T47D (cell line): ENCODE measurements around the gene C3orf18.

Source experiments
- DNase-seq, 2 experiments: peaks; one replicate each; pipeline versions ENCODE4 v3.0.0 to v3.0.0-alpha.2; 2011 to 2012; ENCODE audit warnings: low read depth in 1 of 2, low spot score in 1 of 2
- JUND ChIP-seq: IDR thresholded peaks from 2 replicates; pipeline ENCODE4 v1.6.1; 2012; ENCODE audit warnings: low read depth
- in situ Hi-C: cut with HindIII; loops from 2 replicates; pipeline ENCODE4 v1.10.0; 2016; ENCODE audit warnings: low sequenced_read_pairs, low pct_unique_long_range_greater_than_20kb

Gene C3orf18

DNA sequence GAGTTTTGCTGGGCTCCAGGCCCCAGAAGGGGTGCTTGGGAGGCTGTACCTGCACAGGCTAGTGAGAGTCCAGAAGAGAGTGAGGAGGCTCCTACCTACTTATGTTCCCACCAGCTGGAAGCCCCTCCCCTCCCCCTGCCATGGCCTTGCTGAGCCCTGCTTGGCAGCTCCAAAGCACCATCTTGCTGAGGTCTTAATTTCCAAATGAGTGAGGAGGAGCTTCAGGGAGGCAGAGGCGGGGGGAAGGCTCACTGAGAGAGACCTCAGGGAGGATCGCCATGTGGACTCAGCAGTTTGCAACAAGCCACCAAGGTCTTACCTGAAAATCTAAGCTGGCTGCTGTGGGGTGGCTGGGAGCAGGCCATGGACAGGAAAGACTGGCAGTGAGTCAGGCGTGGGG is 55.4 kb downstream of the C3orf18 start:
- DNase-seq, result no peak
- in situ Hi-C loops, result no loop called here

DNA sequence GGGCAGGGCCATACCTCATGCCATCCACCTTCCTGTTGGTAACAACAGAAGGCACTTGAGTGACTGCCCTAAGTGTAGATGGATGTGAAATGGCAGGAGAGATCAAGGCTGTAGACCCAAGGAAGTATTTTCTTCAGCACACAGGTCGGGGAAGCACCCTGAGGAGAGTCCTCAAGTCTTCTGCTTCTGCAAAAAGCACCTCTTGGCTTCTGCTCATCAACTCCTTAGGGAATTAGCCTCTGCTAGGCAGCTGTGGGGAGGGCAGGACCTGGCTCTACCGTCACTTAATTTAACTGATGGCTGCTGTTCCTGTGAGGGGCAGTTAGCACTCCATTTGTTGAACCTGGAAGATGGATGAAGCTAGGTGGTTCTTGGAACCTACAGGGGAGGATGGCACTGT is 57.2 kb downstream of the C3orf18 start:
- no peak for TF ChIP-seq JUND
- no peak for DNase-seq

More for the DNA sequence above, 55.4 kb downstream of the C3orf18 start:
- no peak for TF ChIP-seq JUND

DNA sequence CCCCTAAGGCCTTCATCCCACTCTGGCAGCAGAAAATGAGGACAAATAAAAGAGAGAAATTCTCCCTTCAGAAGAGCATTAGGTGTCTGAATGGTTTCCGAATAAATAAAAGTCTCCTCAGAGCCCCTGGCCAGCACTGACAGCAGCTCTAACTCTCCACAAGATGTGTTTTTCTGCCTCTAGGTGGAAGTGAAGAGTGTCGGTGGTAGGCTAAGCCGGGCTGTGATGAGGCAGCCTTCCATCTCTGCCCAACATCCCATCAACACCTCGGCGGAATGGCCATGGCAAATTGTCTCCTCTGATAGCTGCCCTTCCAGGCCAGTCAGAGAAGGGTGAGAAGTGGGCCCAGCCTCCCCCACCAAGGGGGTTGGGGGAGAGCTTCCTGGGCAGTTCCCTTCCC is 57.8 kb downstream of the C3orf18 start:
- no peak for DNase-seq
- TF ChIP-seq JUND, result no peak
- in situ Hi-C loops, result no loop called here

More for the DNA sequence above, 57.2 kb downstream of the C3orf18 start:
- in situ Hi-C loops, result no loop called here

DNA sequence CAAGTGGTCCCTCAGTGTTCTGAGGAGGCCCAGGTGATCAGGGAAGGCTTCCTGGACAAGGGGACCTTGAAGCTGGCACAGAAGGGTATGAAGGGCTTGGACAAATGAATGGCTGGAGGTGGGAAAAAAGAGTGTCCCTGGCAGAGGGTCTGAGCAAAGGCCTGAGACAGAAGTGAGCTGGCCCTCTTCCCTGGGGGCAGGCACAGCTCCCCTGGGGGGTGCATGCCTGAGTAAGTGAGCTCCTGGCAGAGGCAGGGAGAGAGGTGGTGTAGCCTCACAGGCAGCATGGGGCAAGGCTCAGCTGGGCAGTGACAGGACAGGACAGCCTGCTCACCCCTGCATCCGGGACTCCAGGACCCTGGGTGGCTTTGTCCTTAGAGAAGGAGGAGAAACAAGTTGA is 58.7 kb downstream of the C3orf18 start:
- no peak for DNase-seq
- in situ Hi-C loops, result no loop called here
- no peak for TF ChIP-seq JUND
